KOPT-K1 (cell line): Measurements from ENCODE around the gene DIPK1A.

ENCODE experiments used
- H3K27ac ChIP-seq: fragments of 200-600 bp; sonication (generic); 2 replicates; pipeline ENCODE4 v1.5.1; 2016; ENCODE audit warnings: antibody characterized with exemption, mild to moderate bottlenecking, low read depth, low read length; ENCODE audit not compliant: poor library complexity, severe bottlenecking
- H3K36me3 ChIP-seq: fragments of 200-600 bp; sonication (generic); 2 replicates; pipeline ENCODE4 v1.5.1; 2017; ENCODE audit warnings: antibody characterized with exemption, mild to moderate bottlenecking, low read length, moderate library complexity; ENCODE audit not compliant: insufficient read depth
- H3K9me3 ChIP-seq: fragments of 200-600 bp; sonication (generic); 2 replicates; pipeline ENCODE4 v1.5.1; 2017; ENCODE audit warnings: antibody characterized with exemption, low read length, mild to moderate bottlenecking; ENCODE audit not compliant: insufficient read depth, poor library complexity, severe bottlenecking

The DIPK1A gene

DNA sequence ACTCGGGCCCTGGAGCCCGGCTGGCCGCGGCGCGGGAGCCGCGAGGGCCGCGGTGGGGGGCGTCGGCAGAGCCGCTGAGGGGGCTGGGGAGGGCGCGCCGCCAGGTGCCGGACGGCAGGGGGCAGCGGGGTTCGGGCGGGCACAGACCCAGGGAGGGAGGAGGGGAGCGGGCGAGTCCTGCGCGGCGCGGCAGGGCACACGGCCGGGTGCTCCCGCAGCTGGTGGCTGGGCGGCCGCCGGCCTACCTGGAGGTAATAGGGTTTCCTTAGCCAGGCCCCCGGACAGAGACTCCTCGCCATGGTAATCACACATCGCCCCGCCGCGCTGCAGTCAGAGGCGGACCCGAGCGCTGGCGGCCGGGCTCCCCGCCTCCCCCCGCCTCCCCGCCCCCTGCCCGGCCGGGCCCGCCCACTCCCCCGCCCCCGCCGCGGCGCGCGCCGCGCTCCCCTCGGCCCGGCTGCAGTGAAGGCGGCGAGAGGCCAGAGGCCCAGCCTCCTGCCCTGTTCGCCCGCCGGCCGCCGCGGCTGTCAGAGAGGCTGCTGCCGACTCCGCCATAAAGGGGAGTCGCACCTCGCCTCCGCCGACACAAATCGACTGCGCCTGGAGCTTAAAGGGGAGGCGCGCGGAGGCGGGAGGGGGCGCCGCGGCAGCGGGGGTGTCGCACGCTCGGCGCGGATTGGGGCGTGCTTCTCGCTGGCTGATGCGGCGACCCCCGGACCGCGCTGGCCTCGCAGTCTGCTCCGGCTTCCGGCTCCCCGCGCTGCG is at the start of gene DIPK1A:
Gene DIPK1A (minus strand): TSS at position 332 of the 765 bp plus-strand sequence. CDS start 33 bp downstream, at position 299.
- no peaks in the 10 kb centered on the region for H3K9me3 ChIP-seq
- H3K36me3 ChIP-seq, result no peaks in the 10 kb centered on the region
- H3K27ac ChIP-seq, result peak within 1 kb of the TSS; percentile 94

DNA sequence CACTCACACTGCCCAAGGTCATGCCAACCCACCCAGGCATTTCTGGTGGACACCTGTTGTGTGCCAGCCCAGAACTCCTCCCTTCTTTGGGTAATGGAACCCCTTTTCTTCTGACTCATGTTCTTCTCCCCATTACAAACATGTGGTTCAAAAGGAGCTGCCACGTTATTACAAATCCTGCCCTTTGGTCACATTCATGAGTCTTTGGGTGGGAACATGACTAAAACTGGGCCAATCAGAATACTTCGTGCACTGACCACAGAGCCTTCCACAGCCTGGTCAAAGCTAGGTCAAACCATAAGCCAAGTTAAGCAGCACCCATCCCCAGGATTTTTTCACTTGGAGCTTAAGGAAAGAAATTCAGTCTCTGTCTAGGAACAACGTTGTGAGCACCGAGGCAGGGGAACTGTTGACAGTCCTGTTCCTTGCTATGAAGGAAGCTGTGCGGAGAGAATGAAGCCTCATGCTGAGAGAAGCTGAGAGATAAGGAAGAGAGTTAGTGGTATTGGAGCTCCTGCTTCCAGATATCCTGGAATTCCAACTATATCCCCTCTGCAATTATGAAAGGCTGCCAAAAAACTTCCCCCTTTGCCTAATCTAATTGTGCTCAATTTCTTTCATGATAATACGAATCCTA is 46.8 kb upstream of the DIPK1A start:
- no peaks in the 10 kb centered on the region for H3K36me3 ChIP-seq
- no peaks in the 10 kb centered on the region for H3K9me3 ChIP-seq
- H3K27ac ChIP-seq, result no peak overlapping the region

DNA sequence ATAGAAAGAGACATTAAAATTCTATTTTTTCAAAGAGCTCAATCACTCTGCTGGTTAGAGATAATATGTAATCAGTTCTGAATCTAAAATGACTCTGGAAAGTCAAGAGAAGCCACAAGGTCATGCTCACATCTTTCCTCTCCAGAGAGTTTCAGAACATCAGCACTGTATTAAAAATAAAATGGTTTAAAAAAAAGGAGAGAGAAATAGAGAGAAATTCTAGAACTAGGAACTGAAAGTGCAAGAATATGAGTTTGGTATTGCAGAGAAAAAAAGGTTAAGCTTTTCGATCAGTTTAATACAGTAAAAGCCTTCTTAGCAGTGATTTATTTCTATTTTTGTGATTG is 44.0 kb upstream of the DIPK1A start:
- Histone ChIP-seq H3K36me3 (no peaks in the 10 kb centered on the region), H3K27ac (no peak overlapping the region), H3K9me3 (no peaks in the 10 kb centered on the region)

DNA sequence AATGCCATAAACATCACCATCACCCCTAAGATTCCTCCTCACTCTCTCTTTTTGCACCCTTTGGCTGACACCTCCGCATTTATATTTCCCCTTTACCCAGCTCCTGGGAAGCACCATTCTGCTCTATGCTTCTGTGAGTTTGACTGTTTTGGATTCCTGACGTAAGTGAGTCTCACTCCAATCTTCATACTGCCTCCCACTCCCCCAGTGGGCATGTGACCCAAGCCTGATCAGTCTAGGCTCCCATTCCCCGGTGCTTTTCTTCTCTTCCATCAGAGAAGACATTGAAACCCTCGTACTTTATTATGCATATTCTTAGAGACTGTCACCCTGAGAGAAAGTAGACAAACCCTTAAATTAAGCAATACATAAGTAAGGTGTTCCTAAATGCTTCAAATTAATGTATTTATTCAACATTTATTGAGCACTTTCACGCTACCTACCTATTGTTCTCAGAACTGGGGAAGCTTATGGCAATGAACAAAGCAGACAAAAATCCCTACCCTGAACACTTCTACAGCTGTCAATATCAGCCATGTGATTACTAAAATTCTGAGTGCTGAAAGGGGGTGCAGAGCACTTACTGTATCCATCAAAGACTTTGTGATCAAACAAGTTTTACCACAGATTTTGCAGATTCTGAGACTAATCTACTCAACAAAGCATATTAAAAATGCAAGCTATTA is 43.4 kb upstream of the DIPK1A start:
- H3K9me3 ChIP-seq, result no peaks in the 10 kb centered on the region
- H3K36me3 ChIP-seq, result no peaks in the 10 kb centered on the region
- H3K27ac ChIP-seq, result no peak overlapping the region

DNA sequence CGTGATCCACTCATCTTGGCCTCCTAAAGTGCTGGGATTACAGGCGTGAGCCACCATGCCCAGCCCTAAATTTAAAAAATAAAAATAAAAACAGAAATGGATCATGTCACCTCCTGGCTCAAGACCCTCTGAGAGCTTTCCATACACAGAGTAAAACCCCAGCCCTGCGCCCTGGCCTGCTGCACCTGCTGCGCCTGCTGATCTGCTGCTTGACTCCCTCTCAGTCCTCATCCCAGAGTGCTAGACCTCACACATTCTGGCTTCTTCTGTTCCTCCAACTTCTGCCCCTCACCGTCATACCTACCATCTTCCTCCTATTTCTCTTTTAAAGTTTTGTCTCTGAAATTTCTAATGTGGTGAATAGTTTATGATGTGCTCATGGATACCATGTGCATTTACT is 42.7 kb upstream of the DIPK1A start:
- H3K27ac ChIP-seq, result no peak overlapping the region

DNA sequence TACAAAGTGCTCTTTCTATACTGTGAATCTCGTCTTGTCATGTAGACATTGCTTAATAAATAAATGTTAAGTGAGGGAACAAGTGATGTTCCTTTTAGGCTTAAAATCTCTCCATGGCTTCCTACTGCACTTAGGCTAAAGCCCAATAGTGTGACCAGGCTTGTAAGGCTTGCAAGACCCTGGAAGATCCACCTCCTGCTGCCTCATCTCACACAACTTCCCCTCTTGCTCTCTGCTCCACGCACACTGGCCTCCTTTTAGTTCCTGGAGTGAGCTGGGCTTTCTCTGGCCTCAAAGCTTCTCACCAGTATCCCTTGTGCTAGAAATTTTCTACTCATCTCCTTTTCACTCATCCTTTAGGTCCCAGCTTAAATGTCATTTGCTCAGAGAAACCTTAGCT is 41.5 kb upstream of the DIPK1A start:
- Histone ChIP-seq H3K27ac (no peak overlapping the region), H3K36me3 (no peaks in the 10 kb centered on the region), H3K9me3 (no peaks in the 10 kb centered on the region)

More for the DNA sequence above, 42.7 kb upstream of the DIPK1A start:
- Histone ChIP-seq H3K36me3 (no peaks in the 10 kb centered on the region), H3K9me3 (no peaks in the 10 kb centered on the region)

DNA sequence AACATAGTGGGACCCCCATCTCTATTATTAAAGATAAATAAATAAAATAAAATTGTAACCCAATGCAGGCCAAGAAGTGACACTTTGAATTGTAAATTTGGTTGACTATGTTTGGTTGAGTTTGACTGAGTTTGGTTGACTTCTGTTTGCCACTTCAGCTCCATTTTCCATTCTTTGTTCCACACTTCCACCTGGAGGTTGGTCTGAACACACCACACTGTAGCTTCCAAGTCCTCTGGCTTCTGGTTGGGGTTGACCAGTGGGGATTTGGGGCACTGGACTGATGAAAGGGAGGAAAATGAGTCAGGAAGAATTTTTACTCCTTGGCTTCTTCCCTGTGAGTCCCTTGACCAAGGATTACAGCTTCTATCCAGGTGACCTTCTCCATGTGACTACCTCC is 40.6 kb upstream of the DIPK1A start:
- no peak overlapping the region for H3K27ac ChIP-seq
- no peaks in the 10 kb centered on the region for H3K9me3 ChIP-seq
- no peaks in the 10 kb centered on the region for H3K36me3 ChIP-seq

DNA sequence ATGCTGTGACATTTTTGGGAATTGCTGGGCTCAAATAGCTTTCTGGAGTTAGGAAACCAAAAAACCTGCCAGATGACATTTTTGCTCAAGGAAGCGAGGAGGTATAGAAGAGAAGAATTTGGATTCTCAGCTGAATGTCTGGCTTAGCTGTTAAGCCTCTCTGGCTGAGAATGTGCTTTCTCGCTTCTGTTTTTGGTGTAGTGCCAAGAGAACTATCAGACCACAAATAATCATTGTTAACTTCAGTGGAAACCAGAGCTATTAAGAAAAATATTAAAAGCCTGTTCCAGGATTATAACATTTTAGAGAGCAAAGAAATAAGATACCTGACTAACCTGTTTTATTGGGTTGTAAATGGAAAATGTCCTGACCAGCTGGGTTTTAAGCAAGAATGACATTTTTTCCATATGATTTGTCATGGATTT is 39.5 kb upstream of the DIPK1A start:
- no peak overlapping the region for H3K27ac ChIP-seq
- H3K36me3 ChIP-seq, result no peaks in the 10 kb centered on the region
- H3K9me3 ChIP-seq, result no peaks in the 10 kb centered on the region

DNA sequence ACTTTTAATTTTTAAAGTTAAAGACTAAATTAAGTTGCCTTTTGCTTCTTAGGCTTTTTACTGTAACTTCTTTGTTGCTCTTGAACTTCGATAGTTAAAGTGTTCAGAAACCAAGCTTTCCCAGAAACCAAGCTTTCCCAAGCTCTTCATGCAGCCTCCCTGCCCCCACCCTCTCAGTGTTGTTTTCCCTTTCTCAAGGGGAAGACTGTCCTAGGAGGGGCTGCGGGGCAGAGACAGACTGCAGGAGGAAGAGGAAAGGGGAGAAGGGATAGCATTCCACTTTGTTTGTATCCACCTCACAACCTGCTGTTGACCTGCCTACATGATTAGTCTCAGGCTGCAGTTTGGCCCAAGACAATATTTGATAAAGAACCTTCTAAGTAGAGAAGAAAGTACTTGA is 39.0 kb upstream of the DIPK1A start:
- H3K36me3 ChIP-seq, result no peaks in the 10 kb centered on the region
- H3K9me3 ChIP-seq, result no peaks in the 10 kb centered on the region
- H3K27ac ChIP-seq, result no peak overlapping the region

DNA sequence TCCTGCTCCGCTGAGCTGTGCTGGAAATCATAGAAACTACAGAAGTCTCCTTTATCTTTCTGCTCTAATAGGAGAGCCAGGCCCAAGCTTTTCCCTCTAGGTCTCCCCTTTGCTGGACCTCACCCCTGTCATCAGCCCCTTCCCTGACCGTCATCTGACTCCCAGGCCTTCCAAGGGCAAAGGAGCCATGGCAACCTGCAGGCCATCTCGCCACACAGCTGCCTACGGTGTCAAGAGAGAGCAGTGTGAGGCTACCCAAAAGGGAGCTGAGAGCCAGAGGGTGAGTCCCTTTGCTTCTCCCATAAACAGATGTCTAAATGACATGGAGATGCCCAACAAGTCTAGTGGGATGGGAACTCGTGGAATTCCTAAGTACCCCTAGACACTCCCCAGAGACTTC is 37.6 kb upstream of the DIPK1A start:
- no peaks in the 10 kb centered on the region for H3K9me3 ChIP-seq
- H3K27ac ChIP-seq, result no peak overlapping the region
- H3K36me3 ChIP-seq, result no peaks in the 10 kb centered on the region

DNA sequence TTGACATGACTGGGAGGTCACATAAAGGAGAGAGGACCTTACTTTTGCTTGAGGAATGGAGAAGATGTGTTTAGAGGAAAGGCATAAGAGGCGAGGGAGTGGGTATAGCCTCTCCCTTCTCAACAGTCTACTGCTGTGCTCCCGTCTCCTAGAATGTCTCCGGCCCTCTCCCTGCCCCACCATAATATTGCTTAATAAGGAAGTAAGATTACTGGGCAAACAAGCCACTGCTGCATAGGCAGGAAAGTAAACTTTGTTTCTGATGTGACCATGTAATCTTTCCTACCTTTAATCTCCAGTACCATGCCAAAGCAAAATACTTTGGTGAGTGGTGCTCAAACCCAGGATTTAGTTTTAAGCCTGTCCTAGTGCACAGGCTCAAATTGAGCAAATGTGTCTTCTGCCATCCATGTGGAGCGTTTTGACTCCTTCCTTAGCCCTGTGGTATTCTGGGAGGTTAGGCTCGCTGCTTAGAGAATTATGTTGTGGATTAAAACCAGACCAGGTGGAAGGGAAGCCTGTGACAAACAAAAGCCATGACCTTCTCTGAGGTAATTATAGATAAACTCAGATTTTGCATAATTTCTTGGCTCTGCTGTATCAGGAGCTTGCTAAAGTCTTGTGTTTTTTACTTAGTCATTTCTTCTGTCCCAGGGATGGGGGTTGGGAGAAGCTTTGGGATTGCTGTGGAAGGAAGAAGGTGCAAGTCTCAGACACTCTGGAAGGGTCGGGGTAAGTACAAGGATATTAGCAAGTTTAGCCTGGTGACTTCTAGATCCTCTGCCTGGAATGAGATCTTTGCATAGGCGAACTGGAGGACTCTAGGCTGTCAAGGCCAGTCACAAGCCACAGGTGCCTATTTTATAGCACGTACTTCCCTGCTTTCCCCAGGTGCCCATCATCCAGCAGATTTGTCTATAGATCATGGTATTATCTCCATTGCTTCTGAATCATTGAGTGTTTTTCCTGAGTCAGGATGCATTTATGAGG is 34.5 kb upstream of the DIPK1A start:
- Histone ChIP-seq H3K9me3 (no peaks in the 10 kb centered on the region), H3K36me3 (no peaks in the 10 kb centered on the region), H3K27ac (no peak overlapping the region)

DNA sequence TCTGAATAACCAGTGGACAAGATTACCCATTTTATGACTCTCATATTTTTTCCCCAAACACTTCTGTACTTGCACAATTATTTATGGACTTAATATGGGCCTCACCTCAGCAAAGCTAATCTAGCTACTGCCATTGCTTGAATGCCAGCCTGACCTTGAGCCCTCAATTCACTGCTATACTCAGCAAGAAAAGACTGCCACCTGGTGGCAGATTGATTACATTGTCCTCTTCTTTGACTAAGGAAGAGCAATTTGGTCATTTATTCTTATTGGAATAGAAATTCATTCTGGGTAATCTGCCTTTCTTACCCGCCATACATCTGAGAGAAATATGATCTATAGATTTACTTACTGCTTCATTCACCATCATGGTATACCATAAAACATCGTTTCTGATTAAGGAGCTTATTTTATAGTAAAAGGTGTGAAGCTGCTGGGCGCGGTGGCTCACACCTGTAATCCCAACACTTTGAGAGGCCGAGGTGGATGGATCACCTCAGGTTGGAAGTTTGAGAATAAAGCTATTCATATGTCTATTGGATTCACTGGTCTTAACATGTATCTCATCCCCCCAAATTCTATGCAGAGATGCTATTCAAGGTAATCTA is 32.9 kb upstream of the DIPK1A start:
- no peaks in the 10 kb centered on the region for H3K36me3 ChIP-seq
- no peaks in the 10 kb centered on the region for H3K9me3 ChIP-seq
- no peak overlapping the region for H3K27ac ChIP-seq

DNA sequence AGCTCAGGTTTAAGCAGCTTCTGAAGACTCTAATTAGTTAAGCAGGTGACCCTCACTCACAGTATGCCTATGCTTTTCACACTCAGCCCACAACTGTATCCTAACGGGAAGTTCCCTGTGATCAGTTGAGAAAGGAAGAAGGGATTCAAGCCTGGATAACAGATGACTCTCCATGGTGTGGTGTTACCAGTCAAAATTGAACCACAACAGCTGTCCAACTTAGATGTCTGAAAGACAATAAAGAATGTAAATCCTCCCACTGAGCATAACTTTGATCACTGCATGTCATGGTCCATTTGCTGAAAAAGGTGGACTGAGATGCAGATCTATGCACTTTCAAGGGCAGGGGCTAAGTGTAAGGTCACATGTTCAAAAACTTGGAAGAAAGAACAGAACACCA is 32.3 kb upstream of the DIPK1A start:
- Histone ChIP-seq H3K36me3 (no peaks in the 10 kb centered on the region), H3K27ac (no peak overlapping the region), H3K9me3 (no peaks in the 10 kb centered on the region)

DNA sequence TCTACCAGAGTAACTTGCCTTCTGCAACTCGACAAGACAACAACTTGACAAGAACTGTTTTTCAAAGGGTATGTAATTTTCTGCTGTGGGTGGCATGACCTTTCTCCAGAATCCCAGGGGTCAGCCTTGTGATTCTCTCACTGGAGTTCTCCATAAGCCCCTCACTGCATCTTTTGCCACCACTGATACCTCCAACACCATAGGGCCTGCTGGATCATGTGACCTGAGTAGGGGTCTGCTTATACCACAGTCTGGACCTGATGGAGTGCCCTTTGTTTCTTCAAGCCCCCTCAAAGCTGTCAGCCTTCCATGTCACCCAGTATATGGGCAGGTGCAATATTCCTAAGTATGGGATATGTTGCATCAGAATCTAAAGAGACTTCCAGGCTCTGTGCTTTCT is 31.6 kb upstream of the DIPK1A start:
- Histone ChIP-seq H3K27ac (no peak overlapping the region), H3K36me3 (no peaks in the 10 kb centered on the region), H3K9me3 (no peaks in the 10 kb centered on the region)
